HCT116 (cell line): ENCODE measurements around the gene RPS6KL1. TPM values are rescaled to one million over a fixed set of nuclear protein-coding genes. Genes with fewer than 3 reads are reported as not detected.

Experiments
- ATAC-seq: fragments of 200-7000 bp; cut with Tn5 transposase; 2 replicates; pipeline ENCODE4 v1.9.1; 2020; ENCODE audit warnings: mild to moderate bottlenecking, moderate library complexity
- BruUV-seq: library from RNA; stranded (reverse); fragments of 400-500 nt; replicated peaks from 2 replicates; lab custom pipeline; 2021; lab: Mats Ljungman, UMichigan
- CTCF ChIA-PET: fragments of 300-600 bp; sonication (Branson Sonifier 250); formaldehyde crosslinking; loops from one replicate; lab custom pipeline; 2021; ENCODE audit warnings: antibody characterized with exemption; lab: Charles Lee
- POLR2A ChIA-PET: fragments of 300-600, 350-600 bp; sonication (Branson Sonifier 250); formaldehyde crosslinking; loops from one replicate; lab custom pipeline; 2021; ENCODE audit warnings: antibody characterized with exemption; lab: Charles Lee
- RAD21 ChIA-PET, 2 experiments: fragments of 300-600 bp; sonication (Branson Sonifier 250); formaldehyde crosslinking; loops; one replicate each; lab custom pipeline; 2023; ENCODE audit warnings: low total read pairs in 2 of 2; ENCODE audit not compliant: uncharacterized antibody in 2 of 2, unreplicated experiment in 2 of 2, low non-redundant PET in 1 of 2; lab: Charles Lee
- DNase-seq: peaks from one replicate; pipeline ENCODE4 v3.0.0-alpha.2; 2010; ENCODE audit warnings: low read depth, low spot score
- H2AFZ ChIP-seq: fragments of 200-600 bp; shearing (Covaris generic), sonication (generic); 2 replicates; pipeline ENCODE4 v1.6.1; 2017; ENCODE audit warnings: low read depth, mixed run types, mixed read lengths, antibody characterized with exemption, low read length; ENCODE audit not compliant: poor library complexity, severe bottlenecking
- H3K27ac ChIP-seq: 2 replicates; pipeline ENCODE4 v1.5.1; 2012; ENCODE audit warnings: low read depth, low read length
- H3K27me3 ChIP-seq: fragments of 200-600 bp; sonication (generic); 2 replicates; pipeline ENCODE4 v1.6.1; 2016; ENCODE audit warnings: mixed run types, low read length, mixed read lengths; ENCODE audit not compliant: insufficient read depth
- H3K36me3 ChIP-seq, 2 experiments: fragments of 200-500 bp in 1 of 2; fragments of 200-600 bp in 1 of 2; sonication (Bioruptor generic) in 1 of 2; sonication (generic) in 1 of 2; 2 replicates each; pipeline versions ENCODE4 v1.5.1 to v1.6.1; 2014 to 2016; ENCODE audit warnings: low read length in 2 of 2, inconsistent platforms in 1 of 2, mixed read lengths in 1 of 2, mixed run types in 1 of 2; ENCODE audit not compliant: insufficient read depth in 2 of 2, control insufficient read depth in 1 of 2
- H3K4me1 ChIP-seq, 2 experiments: fragments of 200-600 bp in 1 of 2; sonication (generic) in 1 of 2; 2 replicates each; pipeline versions ENCODE4 v1.5.1 to v1.6.1; 2012 to 2017; ENCODE audit warnings: low read length in 2 of 2, inconsistent platforms in 1 of 2, mild to moderate bottlenecking in 1 of 2, mixed read lengths in 1 of 2, mixed run types in 1 of 2, moderate library complexity in 1 of 2; ENCODE audit not compliant: insufficient read depth in 2 of 2, control insufficient read depth in 1 of 2
- H3K4me2 ChIP-seq: fragments of 200-600 bp; sonication (generic); 2 replicates; pipeline ENCODE4 v1.6.1; 2017; ENCODE audit warnings: mixed run types, low read length, mixed read lengths
- H3K4me3 ChIP-seq, 2 experiments: fragments of 200-600 bp in 1 of 2; sonication (generic) in 1 of 2; replicated peaks in 1 of 2; 2 replicates each; pipeline ENCODE4 v1.5.1; 2011 to 2016; ENCODE audit warnings: low read length in 2 of 2, control low read depth in 1 of 2, low read depth in 1 of 2, mild to moderate bottlenecking in 1 of 2, mixed read lengths in 1 of 2, mixed run types in 1 of 2
- H3K79me2 ChIP-seq: fragments of 200-600 bp; sonication (generic); 2 replicates; pipeline ENCODE4 v1.6.1; 2017; ENCODE audit warnings: mild to moderate bottlenecking, mixed run types, low read length, moderate library complexity, mixed read lengths; ENCODE audit not compliant: insufficient read depth
- H3K9ac ChIP-seq: fragments of 200-600 bp; sonication (generic); 2 replicates; pipeline ENCODE4 v1.6.1; 2016; ENCODE audit warnings: low read length, mixed read lengths
- H3K9me2 ChIP-seq: fragments of 200-600 bp; sonication (generic), shearing (Covaris generic); 2 replicates; pipeline ENCODE4 v1.6.1; 2017; ENCODE audit warnings: mixed run types, mild to moderate bottlenecking, moderate library complexity; ENCODE audit not compliant: insufficient read depth
- H3K9me3 ChIP-seq, 2 experiments: fragments of 200-500 bp in 1 of 2; fragments of 200-600 bp in 1 of 2; sonication (Bioruptor generic) in 1 of 2; sonication (generic) in 1 of 2; 2 replicates each; pipeline ENCODE4 v1.6.1; 2014 to 2017; ENCODE audit warnings: low read length in 2 of 2, mixed read lengths in 2 of 2, inconsistent platforms in 1 of 2, low read depth in 1 of 2, mild to moderate bottlenecking in 1 of 2, mixed run types in 1 of 2, moderate library complexity in 1 of 2; ENCODE audit not compliant: control insufficient read depth in 1 of 2, insufficient read depth in 1 of 2
- H4K20me1 ChIP-seq: fragments of 200-600 bp; sonication (generic), shearing (Covaris generic); 2 replicates; pipeline ENCODE4 v1.6.1; 2017; ENCODE audit warnings: mixed run types, mild to moderate bottlenecking, moderate library complexity; ENCODE audit not compliant: insufficient read depth
- CEBPB ChIP-seq: IDR thresholded peaks from 2 replicates; pipeline ENCODE4 v1.6.1; 2012; ENCODE audit warnings: low read depth
- EGR1 ChIP-seq: IDR thresholded peaks from 2 replicates; pipeline ENCODE4 v1.6.1; 2012; ENCODE audit warnings: low read depth
- EZH2 ChIP-seq: fragments of 200-600 bp; sonication (generic); IDR thresholded peaks from 2 replicates; pipeline ENCODE4 v1.6.1; 2017; ENCODE audit warnings: antibody characterized with exemption, mixed run types
- EZH2phosphoT487 ChIP-seq: fragments of 200-600 bp; IDR thresholded peaks from 2 replicates; pipeline ENCODE4 v1.6.1; 2018; ENCODE audit warnings: antibody characterized with exemption, borderline replicate concordance
- FOSL1 ChIP-seq: IDR thresholded peaks from 2 replicates; pipeline ENCODE4 v1.6.1; 2012; ENCODE audit warnings: low read depth
- SIN3A ChIP-seq: IDR thresholded peaks from 2 replicates; pipeline ENCODE4 v1.6.1; 2012; ENCODE audit warnings: low read depth
- SP1 ChIP-seq: IDR thresholded peaks from 2 replicates; pipeline ENCODE4 v1.6.1; 2012; ENCODE audit warnings: low read depth
- SRF ChIP-seq: IDR thresholded peaks from 2 replicates; pipeline ENCODE4 v1.6.1; 2012; ENCODE audit warnings: low read depth
- TCF7L2 ChIP-seq: IDR thresholded peaks from 2 replicates; pipeline ENCODE4 v1.7.0; 2011; ENCODE audit warnings: borderline replicate concordance, inconsistent platforms; ENCODE audit not compliant: insufficient read depth, insufficient read length; ENCODE audit errors: extremely low read depth
- ZFX ChIP-seq: fragments of 450-650 bp; IDR thresholded peaks from 2 replicates; pipeline ENCODE4 v1.6.1; 2017
- ZNF274 ChIP-seq: fragments of 200-500 bp; sonication (Bioruptor generic); IDR thresholded peaks from 2 replicates; pipeline ENCODE4 v1.6.1; 2014; ENCODE audit warnings: mild to moderate bottlenecking, low read depth, low read length, inconsistent platforms
- intact Hi-C: fragments of 100-400 bp; cut with micrococcal nuclease; formaldehyde crosslinking; loops from 2 replicates; pipeline ENCODE4 v1.10.0; 2022
- total RNA-seq: library from RNA; stranded (reverse); gene quantifications from one replicate; pipeline ENCODE4 v1.2.1, GENCODE V29; 2021; ENCODE audit not compliant: unreplicated experiment
- TF ChIP-seq, protein P1 (sequence below), 3 experiments: fragments of 200-600 bp in 1 of 3; sonication (generic) in 1 of 3; IDR thresholded peaks in 2 of 3; conservative IDR thresholded peaks in 1 of 3; 2 replicates each; pipeline ENCODE4 v1.5.1; 2012 to 2017; ENCODE audit warnings: low read depth in 2 of 3, low read length in 2 of 3, antibody characterized with exemption in 1 of 3, borderline replicate concordance in 1 of 3, control low read depth in 1 of 3, mild to moderate bottlenecking in 1 of 3, mixed read lengths in 1 of 3, mixed run types in 1 of 3, moderate library complexity in 1 of 3; ENCODE audit not compliant: insufficient read depth in 1 of 3
- TF ChIP-seq, protein P2 (sequence below): IDR thresholded peaks from 2 replicates; pipeline ENCODE4 v1.6.1; 2012

The RPS6KL1 gene
- total RNA-seq, 1 experiment from 2014 or later, result 6.7 TPM

DNA sequence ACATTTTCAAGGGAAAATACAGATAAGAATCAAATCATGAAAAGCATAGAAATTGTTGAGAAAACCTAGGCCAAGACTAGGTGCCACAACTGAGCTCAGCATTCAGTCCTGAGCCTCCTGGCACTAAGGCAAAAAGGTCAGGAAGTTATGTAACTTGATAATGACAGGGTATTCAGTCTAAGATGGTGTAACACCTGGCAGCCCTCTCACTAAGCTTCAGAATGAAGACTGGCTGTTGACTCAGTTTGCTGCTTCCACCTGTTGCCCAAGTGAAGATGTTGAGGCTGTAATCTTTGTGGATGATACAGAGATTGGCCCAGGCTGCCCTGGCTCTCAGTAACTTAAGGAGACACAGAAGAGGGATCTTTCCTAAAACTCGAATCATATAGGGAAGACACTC lies 66.7 kb downstream of the RPS6KL1 start:
- CTCF ChIA-PET, result no interaction called here

DNA sequence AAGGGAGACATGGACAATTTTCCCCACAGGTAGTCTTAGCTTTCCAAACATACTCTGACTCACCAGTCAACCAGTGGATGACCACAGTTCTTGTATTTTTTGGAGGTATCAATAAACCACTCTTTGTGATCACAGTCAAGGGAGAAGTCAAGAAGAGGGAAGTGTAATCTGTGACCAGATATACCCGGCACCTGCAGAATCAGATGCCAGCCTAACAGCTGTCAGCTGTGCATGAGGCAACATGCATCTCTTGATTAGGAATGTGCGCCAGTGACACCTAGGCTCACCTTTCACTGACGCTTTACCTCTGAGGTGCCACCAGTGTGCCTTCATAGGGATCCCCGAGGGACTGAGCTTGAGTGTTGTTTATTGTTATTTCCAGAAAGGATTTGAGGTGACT lies 67.1 kb downstream of the RPS6KL1 start:
- Histone ChIP-seq H3K9ac (no peak overlapping the region), H3K4me2 (no peak overlapping the region), H3K4me3 (no peak overlapping the region), H3K36me3 (no peaks in the 10 kb centered on the region), H3K27ac (no peak overlapping the region), H3K79me2 (no peaks in the 10 kb centered on the region), H3K27me3 (no peaks in the 10 kb centered on the region), H3K4me1 (peaks cover 0 to 4% of the 10 kb centered on the region in 2 experiments; a peak in 1 of 4 replicates), H4K20me1 (no peaks in the 10 kb centered on the region), H3K9me3 (no peaks in the 10 kb centered on the region), H2AFZ (no peak overlapping the region), H3K9me2 (no peaks in the 10 kb centered on the region)
- ATAC-seq (no peak), DNase-seq (no peak)
- intact Hi-C loops, result no loop called here
- TF ChIP-seq ZFX (no peak), FOSL1 (no peak), SRF (no peak), SP1 (no peak), EZH2phosphoT487 (no peak), CEBPB (no peak), EGR1 (no peak), SIN3A (no peak), TCF7L2 (no peak), EZH2 (no peak)
- TF ChIP-seq, protein P1, sequence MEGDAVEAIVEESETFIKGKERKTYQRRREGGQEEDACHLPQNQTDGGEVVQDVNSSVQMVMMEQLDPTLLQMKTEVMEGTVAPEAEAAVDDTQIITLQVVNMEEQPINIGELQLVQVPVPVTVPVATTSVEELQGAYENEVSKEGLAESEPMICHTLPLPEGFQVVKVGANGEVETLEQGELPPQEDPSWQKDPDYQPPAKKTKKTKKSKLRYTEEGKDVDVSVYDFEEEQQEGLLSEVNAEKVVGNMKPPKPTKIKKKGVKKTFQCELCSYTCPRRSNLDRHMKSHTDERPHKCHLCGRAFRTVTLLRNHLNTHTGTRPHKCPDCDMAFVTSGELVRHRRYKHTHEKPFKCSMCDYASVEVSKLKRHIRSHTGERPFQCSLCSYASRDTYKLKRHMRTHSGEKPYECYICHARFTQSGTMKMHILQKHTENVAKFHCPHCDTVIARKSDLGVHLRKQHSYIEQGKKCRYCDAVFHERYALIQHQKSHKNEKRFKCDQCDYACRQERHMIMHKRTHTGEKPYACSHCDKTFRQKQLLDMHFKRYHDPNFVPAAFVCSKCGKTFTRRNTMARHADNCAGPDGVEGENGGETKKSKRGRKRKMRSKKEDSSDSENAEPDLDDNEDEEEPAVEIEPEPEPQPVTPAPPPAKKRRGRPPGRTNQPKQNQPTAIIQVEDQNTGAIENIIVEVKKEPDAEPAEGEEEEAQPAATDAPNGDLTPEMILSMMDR (IDR thresholded peaks at IDR 0.05 in 2 of 3, conservative IDR thresholded peaks at IDR 0.05 in 1 of 3; ENCODE audit: borderline replicate concordance in 1 of 3, insufficient read depth in 1 of 3, low read depth in 2 of 3, low read length in 2 of 3), result no peak
- ChIA-PET RAD21 (no interaction called here), CTCF (no interaction called here), POLR2A (interaction anchor here (0.9 kb wide), 1 partner anchor 16 kb away, joined by 3 read pairs; no protein-coding TSS in a partner anchor)
- no TSS peak for BruUV-seq

More for the DNA sequence above, 66.7 kb downstream of the RPS6KL1 start:
- no peaks in the 10 kb centered on the region for H3K36me3 ChIP-seq
- no peaks in the 10 kb centered on the region for H3K79me2 ChIP-seq
- ChIA-PET POLR2A (no interaction called here), RAD21 (no interaction called here)
- H3K4me2 ChIP-seq, result no peak overlapping the region
- no peak overlapping the region for H3K27ac ChIP-seq
- ATAC-seq (no peak), DNase-seq (no peak)
- H3K9me2 ChIP-seq, result no peaks in the 10 kb centered on the region
- no peak overlapping the region for H3K4me3 ChIP-seq
- intact Hi-C loops, result no loop called here
- no peak for TF ChIP-seq CEBPB
- TF ChIP-seq SP1, result no peak
- TF ChIP-seq, protein P2, sequence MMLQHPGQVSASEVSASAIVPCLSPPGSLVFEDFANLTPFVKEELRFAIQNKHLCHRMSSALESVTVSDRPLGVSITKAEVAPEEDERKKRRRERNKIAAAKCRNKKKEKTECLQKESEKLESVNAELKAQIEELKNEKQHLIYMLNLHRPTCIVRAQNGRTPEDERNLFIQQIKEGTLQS, result no peak
- no peak for TF ChIP-seq TCF7L2
- TF ChIP-seq ZNF274, result no peak
- no peak for TF ChIP-seq EZH2
- no peak for TF ChIP-seq EGR1
- no peak overlapping the region for H3K9ac ChIP-seq
- H3K9me3 ChIP-seq, result no peaks in the 10 kb centered on the region
- BruUV-seq, result no TSS peak
- no peaks in the 10 kb centered on the region for H3K27me3 ChIP-seq
- H2AFZ ChIP-seq, result no peak overlapping the region
- peaks cover 0 to 4% of the 10 kb centered on the region in 2 experiments; a peak in 1 of 4 replicates for H3K4me1 ChIP-seq
- no peaks in the 10 kb centered on the region for H4K20me1 ChIP-seq
